Trophoblast cell (in vitro differentiated cells and primary cell): ENCODE data around the gene ZNF746.

Experiments used
- DNase-seq, 2 donors: peaks; one replicate each; pipeline ENCODE4 v3.0.0-alpha.2; 2016
- H2AFZ ChIP-seq: 2 replicates; pipeline ENCODE4 v1.6.1; 2013; ENCODE audit warnings: low read length, moderate library complexity, mild to moderate bottlenecking; ENCODE audit not compliant: insufficient read depth, poor library complexity
- H2AK5ac ChIP-seq: 2 replicates; pipeline ENCODE4 v1.6.1; 2013; ENCODE audit warnings: mild to moderate bottlenecking, low read length
- H2BK120ac ChIP-seq: 2 replicates; pipeline ENCODE4 v1.6.1; 2013; ENCODE audit warnings: low read length, mild to moderate bottlenecking, moderate library complexity; ENCODE audit not compliant: insufficient read depth, poor library complexity
- H2BK12ac ChIP-seq: 2 replicates; pipeline ENCODE4 v1.6.1; 2013; ENCODE audit warnings: mild to moderate bottlenecking, low read length, moderate library complexity
- H2BK5ac ChIP-seq: 2 replicates; pipeline ENCODE4 v1.6.1; 2013; ENCODE audit warnings: low read length, low read depth, moderate library complexity, mild to moderate bottlenecking; ENCODE audit not compliant: poor library complexity
- H3K14ac ChIP-seq: 2 replicates; pipeline ENCODE4 v1.6.1; 2013; ENCODE audit warnings: mild to moderate bottlenecking, low read length
- H3K18ac ChIP-seq: 2 replicates; pipeline ENCODE4 v1.6.1; 2013; ENCODE audit warnings: mild to moderate bottlenecking, low read length
- H3K23ac ChIP-seq: 2 replicates; pipeline ENCODE4 v1.6.1; 2013; ENCODE audit warnings: low read length
- H3K27ac ChIP-seq: 2 replicates; pipeline ENCODE4 v1.5.1; 2013; ENCODE audit warnings: low read depth, mild to moderate bottlenecking, inconsistent platforms, low read length, moderate library complexity
- H3K27me3 ChIP-seq: 2 replicates; pipeline ENCODE4 v1.6.1; 2013; ENCODE audit warnings: inconsistent platforms, mild to moderate bottlenecking, low read length, moderate library complexity; ENCODE audit not compliant: insufficient read depth
- H3K36me3 ChIP-seq, 2 experiments: 1 replicate in 1 of 2; 2 replicates in 1 of 2; pipeline ENCODE4 v1.6.1; 2013; ENCODE audit warnings: low read length in 2 of 2, mild to moderate bottlenecking in 2 of 2, moderate library complexity in 1 of 2; ENCODE audit not compliant: insufficient read depth in 2 of 2, control insufficient read depth in 1 of 2
- H3K4ac ChIP-seq: 2 replicates; pipeline ENCODE4 v1.6.1; 2013; ENCODE audit warnings: low read depth, mild to moderate bottlenecking, low read length, moderate library complexity
- H3K4me1 ChIP-seq, 2 experiments: 1 replicate in 1 of 2; 2 replicates in 1 of 2; pipeline ENCODE4 v1.6.1; 2013; ENCODE audit warnings: low read length in 2 of 2, mild to moderate bottlenecking in 2 of 2, moderate library complexity in 1 of 2; ENCODE audit not compliant: insufficient read depth in 2 of 2, control insufficient read depth in 1 of 2
- H3K4me2 ChIP-seq: 2 replicates; pipeline ENCODE4 v1.6.1; 2013; ENCODE audit warnings: inconsistent platforms, mild to moderate bottlenecking, low read length, moderate library complexity
- H3K4me3 ChIP-seq: 2 replicates; pipeline ENCODE4 v1.5.1; 2013; ENCODE audit warnings: mild to moderate bottlenecking, low read depth, low read length, inconsistent platforms
- H3K79me1 ChIP-seq: one replicate; pipeline ENCODE4 v1.6.1; 2013; ENCODE audit warnings: low read length
- H3K79me2 ChIP-seq: 2 replicates; pipeline ENCODE4 v1.6.1; 2013; ENCODE audit warnings: low read length, mild to moderate bottlenecking; ENCODE audit not compliant: control insufficient read depth, insufficient read depth, poor library complexity
- H3K9ac ChIP-seq: 2 replicates; pipeline ENCODE4 v1.6.1; 2013; ENCODE audit warnings: mild to moderate bottlenecking, low read length
- H3K9me3 ChIP-seq: 2 replicates; pipeline ENCODE4 v1.6.1; 2013; ENCODE audit warnings: low read depth, mild to moderate bottlenecking, control low read depth, inconsistent platforms, low read length; ENCODE audit not compliant: insufficient read depth
- H4K12ac ChIP-seq: 2 replicates; pipeline ENCODE4 v1.6.1; 2013; ENCODE audit warnings: low read depth, mild to moderate bottlenecking, low read length, moderate library complexity
- H4K8ac ChIP-seq: 2 replicates; pipeline ENCODE4 v1.6.1; 2013; ENCODE audit warnings: low read depth, mild to moderate bottlenecking, low read length, moderate library complexity
- H4K91ac ChIP-seq: one replicate; pipeline ENCODE4 v1.6.1; 2013; ENCODE audit warnings: low read depth, mild to moderate bottlenecking, low read length, moderate library complexity
- WGBS: extraction: QIAGEN DNeasy Blood & Tissue Kit; methylation state at CpG from one replicate; pipeline ENCODE4 v1.1.7; 2013; ENCODE audit warnings: missing lambda C conversion rate; ENCODE audit not compliant: insufficient read length, insufficient coverage; ENCODE audit errors: extremely low coverage; 5-methylcytosine and 5-hydroxymethylcytosine counted together

The ZNF746 gene

GRCh38 chr7:149524394-149524793 is 26.8 kb upstream of the ZNF746 start:
- no peak overlapping the region for H3K18ac ChIP-seq
- no peak overlapping the region for H4K91ac ChIP-seq
- H3K14ac ChIP-seq = no peak overlapping the region
- H3K36me3 ChIP-seq = no peaks in the 10 kb centered on the region
- no peaks in the 10 kb centered on the region for H3K79me1 ChIP-seq
- no peak overlapping the region for H3K9ac ChIP-seq
- no peak overlapping the region for H2AFZ ChIP-seq
- no peak overlapping the region for H3K27ac ChIP-seq
- peaks cover 11% of the 10 kb centered on the region for H3K9me3 ChIP-seq
- H3K27me3 ChIP-seq = no peaks in the 10 kb centered on the region
- no peak overlapping the region for H4K12ac ChIP-seq
- H3K4ac ChIP-seq = no peak overlapping the region
- no peak overlapping the region for H2BK120ac ChIP-seq
- H4K8ac ChIP-seq = no peak overlapping the region
- no peak overlapping the region for H3K4me2 ChIP-seq
- H3K4me3 ChIP-seq = no peak overlapping the region
- no peak overlapping the region for H2AK5ac ChIP-seq
- no peak overlapping the region for H2BK5ac ChIP-seq
- H3K4me1 ChIP-seq = no peaks in the 10 kb centered on the region
- no peak overlapping the region for H2BK12ac ChIP-seq
- H3K23ac ChIP-seq = no peak overlapping the region
- H3K79me2 ChIP-seq = no peaks in the 10 kb centered on the region
- DNase-seq = no peak

- H4K8ac ChIP-seq = no peak overlapping the region
- H2BK12ac ChIP-seq = no peak overlapping the region
- no peak overlapping the region for H4K91ac ChIP-seq
- no peak overlapping the region for H3K4me3 ChIP-seq
- H2BK5ac ChIP-seq = no peak overlapping the region
- H4K12ac ChIP-seq = no peak overlapping the region
- no peaks in the 10 kb centered on the region for H3K27me3 ChIP-seq
- DNase-seq = no peak
- H3K9ac ChIP-seq = no peak overlapping the region
- H3K79me1 ChIP-seq = no peaks in the 10 kb centered on the region
- peaks cover 13% of the 10 kb centered on the region for H3K9me3 ChIP-seq
- H3K79me2 ChIP-seq = no peaks in the 10 kb centered on the region
- H3K23ac ChIP-seq = no peak overlapping the region
- no peaks in the 10 kb centered on the region for H3K4me1 ChIP-seq
- H2AK5ac ChIP-seq = no peak overlapping the region
- no peak overlapping the region for H3K14ac ChIP-seq
- H2BK120ac ChIP-seq = no peak overlapping the region
- no peak overlapping the region for H2AFZ ChIP-seq
- H3K36me3 ChIP-seq = no peaks in the 10 kb centered on the region
- H3K18ac ChIP-seq = no peak overlapping the region
- no peak overlapping the region for H3K4me2 ChIP-seq
- H3K4ac ChIP-seq = no peak overlapping the region
- no peak overlapping the region for H3K27ac ChIP-seq
These were observed 12.6 kb upstream of the ZNF746 start for GRCh38 chr7:149510248-149510647.

GRCh38 chr7:149509774-149510173 is 12.2 kb upstream of the ZNF746 start:
- peaks cover 13% of the 10 kb centered on the region for H3K9me3 ChIP-seq
- no peak overlapping the region for H4K91ac ChIP-seq
- H2BK120ac ChIP-seq = no peak overlapping the region
- H3K4me3 ChIP-seq = no peak overlapping the region
- no peak overlapping the region for H2AK5ac ChIP-seq
- H3K23ac ChIP-seq = no peak overlapping the region
- H2AFZ ChIP-seq = no peak overlapping the region
- DNase-seq = no peak
- no peak overlapping the region for H3K9ac ChIP-seq
- H3K36me3 ChIP-seq = no peaks in the 10 kb centered on the region
- no peak overlapping the region for H4K8ac ChIP-seq
- H3K14ac ChIP-seq = no peak overlapping the region
- no peaks in the 10 kb centered on the region for H3K27me3 ChIP-seq
- H2BK5ac ChIP-seq = no peak overlapping the region
- no peak overlapping the region for H2BK12ac ChIP-seq
- H3K4me2 ChIP-seq = no peak overlapping the region
- H3K4ac ChIP-seq = no peak overlapping the region
- no peaks in the 10 kb centered on the region for H3K79me2 ChIP-seq
- H3K18ac ChIP-seq = no peak overlapping the region
- no peaks in the 10 kb centered on the region for H3K4me1 ChIP-seq
- no peak overlapping the region for H3K27ac ChIP-seq
- H3K79me1 ChIP-seq = no peaks in the 10 kb centered on the region
- no peak overlapping the region for H4K12ac ChIP-seq

GRCh38 chr7:149505551-149505950 is 7.9 kb upstream of the ZNF746 start:
- H4K8ac ChIP-seq = no peak overlapping the region
- no peak overlapping the region for H2AFZ ChIP-seq
- H3K4ac ChIP-seq = no peak overlapping the region
- no peaks in the 10 kb centered on the region for H3K4me1 ChIP-seq
- no peaks in the 10 kb centered on the region for H3K79me1 ChIP-seq
- no peak overlapping the region for H4K91ac ChIP-seq
- no peak overlapping the region for H2AK5ac ChIP-seq
- no peak overlapping the region for H3K4me3 ChIP-seq
- no peak overlapping the region for H3K9ac ChIP-seq
- H4K12ac ChIP-seq = no peak overlapping the region
- no peak overlapping the region for H3K4me2 ChIP-seq
- no peaks in the 10 kb centered on the region for H3K36me3 ChIP-seq
- H3K14ac ChIP-seq = no peak overlapping the region
- DNase-seq = no peak
- no peak overlapping the region for H2BK12ac ChIP-seq
- H3K27ac ChIP-seq = no peak overlapping the region
- no peaks in the 10 kb centered on the region for H3K27me3 ChIP-seq
- H3K23ac ChIP-seq = no peak overlapping the region
- no peak overlapping the region for H3K18ac ChIP-seq
- no peak overlapping the region for H2BK120ac ChIP-seq
- H3K79me2 ChIP-seq = no peaks in the 10 kb centered on the region
- peaks cover 17% of the 10 kb centered on the region for H3K9me3 ChIP-seq
- H2BK5ac ChIP-seq = no peak overlapping the region

GRCh38 chr7:149501651-149502050 is 4.0 kb upstream of the ZNF746 start:
- Histone ChIP-seq H2AK5ac (no peak overlapping the region), H2BK12ac (no peak overlapping the region), H3K4me1 (peaks cover 0 to under 1% of the 10 kb centered on the region in 2 experiments), H3K4me3 (no peak overlapping the region), H4K8ac (no peak overlapping the region), H3K9ac (no peak overlapping the region), H2AFZ (no peak overlapping the region), H4K91ac (no peak overlapping the region), H3K79me2 (peaks cover 7% of the 10 kb centered on the region), H4K12ac (no peak overlapping the region), H3K79me1 (peaks cover 8% of the 10 kb centered on the region), H2BK120ac (no peak overlapping the region), H3K14ac (no peak overlapping the region), H3K23ac (no peak overlapping the region), H2BK5ac (no peak overlapping the region), H3K36me3 (no peaks in the 10 kb centered on the region), H3K4me2 (no peak overlapping the region), H3K18ac (no peak overlapping the region), H3K27ac (no peak overlapping the region), H3K27me3 (no peaks in the 10 kb centered on the region), H3K9me3 (peaks cover 7% of the 10 kb centered on the region), H3K4ac (no peak overlapping the region)
- WGBS = no CpG with 5 or more reads among the region's 13 CpGs
- no peak for DNase-seq
